CD4-positive, alpha-beta T cell treated with Interleukin-17A for 4 hours (primary cell): ENCODE results near the gene ZNF512.
"Not testable (repeated sequence)": the region's sequence is repeated elsewhere in the genome, so short reads cannot be mapped to it uniquely, and the experiment has no call there.

Experiments used
- DNase-seq: peaks from one replicate; pipeline ENCODE4 v3.0.0-alpha.2; 2020; ENCODE audit warnings: mixed read lengths

ZNF512 gene

GRCh38 chr2:27582695-27583389, at the start of gene ZNF512:
Gene ZNF512 (plus strand): TSS chr2:27583042. CDS start chr2:27583113, 71 bp downstream.
- DNase-seq: peak; percentile 83

- no peak for DNase-seq
Observed at GRCh38 chr2:27537287-27537686, 45.6 kb upstream of the ZNF512 start.

- not testable (repeated sequence) for DNase-seq
Observed at GRCh38 chr2:27538839-27539450, 43.9 kb upstream of the ZNF512 start.

GRCh38 chr2:27539649-27540048, 43.2 kb upstream of the ZNF512 start:
- not testable (repeated sequence) for DNase-seq

GRCh38 chr2:27544143-27544821, 38.6 kb upstream of the ZNF512 start:
- no peak for DNase-seq

- no peak for DNase-seq
Observed at GRCh38 chr2:27545348-27546141, 37.3 kb upstream of the ZNF512 start.

GRCh38 chr2:27549303-27549702, 33.5 kb upstream of the ZNF512 start:
- no peak for DNase-seq

- DNase-seq: no peak
Observed at GRCh38 chr2:27551514-27551913, 31.3 kb upstream of the ZNF512 start.

GRCh38 chr2:27552941-27553340, 29.9 kb upstream of the ZNF512 start:
- DNase-seq: no peak

- not testable (repeated sequence) for DNase-seq
Observed at GRCh38 chr2:27554451-27554850, 28.4 kb upstream of the ZNF512 start.

- DNase-seq: no peak
Observed at GRCh38 chr2:27559228-27559627, 23.6 kb upstream of the ZNF512 start.

GRCh38 chr2:27561060-27561459, 21.8 kb upstream of the ZNF512 start:
- DNase-seq: no peak

- no peak for DNase-seq
Observed at GRCh38 chr2:27566628-27567027, 16.2 kb upstream of the ZNF512 start.

GRCh38 chr2:27569398-27569797, 13.4 kb upstream of the ZNF512 start:
- no peak for DNase-seq

GRCh38 chr2:27571197-27571596, 11.6 kb upstream of the ZNF512 start:
- DNase-seq: no peak

GRCh38 chr2:27571681-27572080, 11.2 kb upstream of the ZNF512 start:
- no peak for DNase-seq

- no peak for DNase-seq
Observed at GRCh38 chr2:27572439-27572838, 10.4 kb upstream of the ZNF512 start.

- no peak for DNase-seq
Observed at GRCh38 chr2:27572998-27573429, 9.8 kb upstream of the ZNF512 start.

- no peak for DNase-seq
Observed at GRCh38 chr2:27573452-27573851, 9.4 kb upstream of the ZNF512 start.

GRCh38 chr2:27581417-27582128, 1.3 kb upstream of the ZNF512 start:
- no peak for DNase-seq

GRCh38 chr2:27582129-27582694, 630 bp upstream of the ZNF512 start:
- DNase-seq: no peak

GRCh38 chr2:27583390-27583915, 611 bp downstream of the ZNF512 start:
- no peak for DNase-seq
